ENCODE results near the gene ZMYM4.
"Not testable (repeated sequence)": the region's sequence is repeated elsewhere in the genome, so short reads cannot be mapped to it uniquely, and the experiment has no call there.

ZMYM4 gene

GRCh38 chr1:35268282-35269200 is at the start of gene ZMYM4:
ZMYM4 (plus strand) TSS chr1:35268709; CDS start chr1:35269047, 338 bp downstream.
- DNase-seq = peak; percentile 93 to 95

- DNase-seq = peak; percentile 3 to 14
Observed at GRCh38 chr1:35220976-35221375, 47.5 kb upstream of the ZMYM4 start.

GRCh38 chr1:35222322-35223083 is 46.0 kb upstream of the ZMYM4 start:
- DNase-seq = no peak

GRCh38 chr1:35223084-35223630 is 45.4 kb upstream of the ZMYM4 start:
- DNase-seq = no peak

GRCh38 chr1:35226546-35226945 is 42.0 kb upstream of the ZMYM4 start:
- DNase-seq = no peak

- DNase-seq = no peak
Observed at GRCh38 chr1:35229587-35230360, 38.7 kb upstream of the ZMYM4 start.

GRCh38 chr1:35231287-35231686 is 37.2 kb upstream of the ZMYM4 start:
- DNase-seq = no peak

GRCh38 chr1:35236772-35237171 is 31.7 kb upstream of the ZMYM4 start:
- not testable (repeated sequence) for DNase-seq

- DNase-seq = peak in 1 of 2 donors; percentile 4
Observed at GRCh38 chr1:35243691-35244090, 24.8 kb upstream of the ZMYM4 start.

- DNase-seq = no peak
Observed at GRCh38 chr1:35247256-35247655, 21.3 kb upstream of the ZMYM4 start.

GRCh38 chr1:35253941-35254340 is 14.6 kb upstream of the ZMYM4 start:
- no peak for DNase-seq

- no peak for DNase-seq
Observed at GRCh38 chr1:35255276-35255675, 13.2 kb upstream of the ZMYM4 start.

- no peak for DNase-seq
Observed at GRCh38 chr1:35259561-35259960, 8.9 kb upstream of the ZMYM4 start.

- DNase-seq = no peak
Observed at GRCh38 chr1:35261412-35262120, 6.9 kb upstream of the ZMYM4 start.

- no peak for DNase-seq
Observed at GRCh38 chr1:35264035-35264434, 4.5 kb upstream of the ZMYM4 start.

- DNase-seq = no peak
Observed at GRCh38 chr1:35264871-35265270, 3.6 kb upstream of the ZMYM4 start.

- DNase-seq = no peak
Observed at GRCh38 chr1:35266306-35266705, 2.2 kb upstream of the ZMYM4 start.

GRCh38 chr1:35269201-35269988 is 886 bp downstream of the ZMYM4 start:
- DNase-seq = peak in 1 of 2 donors; percentile 1

GRCh38 chr1:35269989-35270289 is 1.4 kb downstream of the ZMYM4 start:
- no peak for DNase-seq

GRCh38 chr1:35270836-35271235 is 2.3 kb downstream of the ZMYM4 start:
- DNase-seq = no peak

GRCh38 chr1:35274197-35274596 is 5.7 kb downstream of the ZMYM4 start:
- DNase-seq = no peak
